ENCODE results near the gene REN. TPM values are rescaled to one million over a fixed set of nuclear protein-coding genes. Genes with fewer than 3 reads are reported as not detected.

REN gene
- total RNA-seq, 2 donors from 2014 or later = 0.83 TPM; not detected in 1

DNA sequence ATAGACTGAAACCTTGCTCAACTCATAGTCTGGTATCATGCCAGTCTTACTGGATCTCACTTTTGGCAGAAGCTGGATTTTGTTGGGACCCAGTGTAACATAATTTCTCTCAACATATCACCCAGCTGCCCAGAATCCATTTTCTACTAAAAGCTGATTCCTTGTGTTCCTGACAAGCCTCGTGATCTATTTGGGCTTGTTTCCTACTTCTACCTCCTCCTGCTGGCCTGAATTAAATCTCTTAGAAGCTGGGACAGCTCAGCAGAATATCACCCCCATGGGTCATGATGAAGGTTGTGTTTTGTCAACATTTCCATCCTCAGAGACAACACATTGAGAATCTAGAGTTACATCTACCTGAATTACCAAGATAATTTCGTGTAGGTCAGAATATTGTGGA is 40.0 kb upstream of the REN start:
- TF ChIP-seq, protein P1, sequence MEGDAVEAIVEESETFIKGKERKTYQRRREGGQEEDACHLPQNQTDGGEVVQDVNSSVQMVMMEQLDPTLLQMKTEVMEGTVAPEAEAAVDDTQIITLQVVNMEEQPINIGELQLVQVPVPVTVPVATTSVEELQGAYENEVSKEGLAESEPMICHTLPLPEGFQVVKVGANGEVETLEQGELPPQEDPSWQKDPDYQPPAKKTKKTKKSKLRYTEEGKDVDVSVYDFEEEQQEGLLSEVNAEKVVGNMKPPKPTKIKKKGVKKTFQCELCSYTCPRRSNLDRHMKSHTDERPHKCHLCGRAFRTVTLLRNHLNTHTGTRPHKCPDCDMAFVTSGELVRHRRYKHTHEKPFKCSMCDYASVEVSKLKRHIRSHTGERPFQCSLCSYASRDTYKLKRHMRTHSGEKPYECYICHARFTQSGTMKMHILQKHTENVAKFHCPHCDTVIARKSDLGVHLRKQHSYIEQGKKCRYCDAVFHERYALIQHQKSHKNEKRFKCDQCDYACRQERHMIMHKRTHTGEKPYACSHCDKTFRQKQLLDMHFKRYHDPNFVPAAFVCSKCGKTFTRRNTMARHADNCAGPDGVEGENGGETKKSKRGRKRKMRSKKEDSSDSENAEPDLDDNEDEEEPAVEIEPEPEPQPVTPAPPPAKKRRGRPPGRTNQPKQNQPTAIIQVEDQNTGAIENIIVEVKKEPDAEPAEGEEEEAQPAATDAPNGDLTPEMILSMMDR (IDR thresholded peaks at IDR 0.05) = no peak
- no peaks in the 10 kb centered on the region for H3K27me3 ChIP-seq
- no peak overlapping the region for H3K4me3 ChIP-seq
- H3K9me3 ChIP-seq = no peaks in the 10 kb centered on the region
- H3K4me1 ChIP-seq = no peaks in the 10 kb centered on the region
- H3K36me3 ChIP-seq = no peaks in the 10 kb centered on the region
- DNase-seq (ENCODE audit: low spot score) = no peak
- H3K27ac ChIP-seq = no peak overlapping the region

DNA sequence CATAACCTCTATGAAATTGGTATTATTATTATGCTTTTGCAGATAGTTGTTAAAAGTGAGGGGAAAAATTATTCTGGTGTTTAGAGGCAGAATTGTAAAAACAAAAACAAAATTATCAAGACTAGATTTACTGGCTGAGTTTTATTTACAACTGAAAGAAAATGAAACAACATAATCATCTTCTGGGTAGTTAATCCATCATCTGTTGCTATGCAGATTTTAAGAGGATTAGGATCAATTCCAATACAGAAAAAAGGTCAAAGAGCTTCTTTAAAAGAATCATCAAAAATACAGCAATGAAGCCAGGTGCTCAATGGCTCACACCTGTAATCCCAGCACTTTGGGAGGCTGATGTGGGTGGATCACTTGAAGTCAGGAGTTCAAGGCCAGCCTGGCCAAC is 39.3 kb upstream of the REN start:
- H3K4me3 ChIP-seq = no peak overlapping the region
- H3K27ac ChIP-seq = no peak overlapping the region
- no peaks in the 10 kb centered on the region for H3K36me3 ChIP-seq
- no peaks in the 10 kb centered on the region for H3K4me1 ChIP-seq
- no peaks in the 10 kb centered on the region for H3K27me3 ChIP-seq
- H3K9me3 ChIP-seq = no peaks in the 10 kb centered on the region
- no peak for DNase-seq (ENCODE audit: low spot score)
- TF ChIP-seq, protein P1 (IDR thresholded peaks at IDR 0.05) = no peak

DNA sequence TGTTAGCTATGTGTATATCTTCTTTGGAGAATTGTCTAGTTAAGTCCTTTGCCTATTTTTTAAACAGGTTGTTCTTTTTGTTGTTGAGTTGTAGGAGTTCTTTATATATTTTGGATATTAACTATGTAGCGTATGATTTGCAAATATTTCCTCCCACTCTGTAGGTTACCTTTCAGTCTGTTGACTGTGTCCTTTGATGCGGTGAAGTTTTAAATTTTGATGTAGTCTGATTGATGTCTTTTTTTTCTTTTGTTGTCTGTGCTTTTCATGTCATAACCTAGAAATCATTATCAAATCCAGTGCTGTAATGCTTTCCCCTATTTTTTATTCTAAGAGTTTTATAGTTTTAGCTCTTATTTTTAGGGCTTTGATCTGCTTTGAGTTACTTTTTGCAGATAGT is 38.8 kb upstream of the REN start:
- H3K27me3 ChIP-seq = no peaks in the 10 kb centered on the region
- DNase-seq (ENCODE audit: low spot score) = no peak
- no peaks in the 10 kb centered on the region for H3K4me1 ChIP-seq
- TF ChIP-seq, protein P1 (IDR thresholded peaks at IDR 0.05) = no peak
- no peaks in the 10 kb centered on the region for H3K36me3 ChIP-seq
- H3K27ac ChIP-seq = no peak overlapping the region
- no peaks in the 10 kb centered on the region for H3K9me3 ChIP-seq
- H3K4me3 ChIP-seq = no peak overlapping the region

DNA sequence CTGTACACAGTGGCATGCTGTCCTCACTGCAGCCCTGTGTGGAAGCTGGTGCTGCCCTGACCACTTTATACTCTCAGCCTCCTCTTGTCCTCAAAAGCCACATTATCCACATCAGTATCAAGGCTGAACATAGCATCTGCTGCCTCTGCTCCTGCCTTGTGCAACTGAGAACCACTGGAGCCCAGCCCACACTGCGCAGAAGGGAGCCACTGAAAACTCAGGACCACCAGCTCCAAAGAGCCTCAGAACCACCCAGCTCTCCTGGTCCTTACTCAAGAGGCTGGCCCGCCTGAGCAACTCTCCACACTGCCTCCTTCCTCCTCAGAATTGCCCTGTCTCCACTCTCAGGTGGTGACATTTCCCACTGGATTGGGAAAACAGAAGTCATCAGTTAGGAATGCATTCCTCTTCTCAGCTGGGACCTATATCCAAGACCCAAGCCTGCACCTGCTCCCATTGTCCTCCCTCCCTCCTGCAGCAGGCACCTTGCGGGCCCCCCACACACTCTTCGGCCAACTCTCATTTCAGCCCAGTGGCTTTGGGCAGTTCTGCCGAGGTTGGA is 37.1 kb upstream of the REN start:
- Histone ChIP-seq H3K9me3 (no peaks in the 10 kb centered on the region), H3K27ac (no peak overlapping the region), H3K4me1 (peaks cover 0 to 15% of the 10 kb centered on the region in 2 donors), H3K27me3 (no peaks in the 10 kb centered on the region), H3K36me3 (no peaks in the 10 kb centered on the region), H3K4me3 (no peak overlapping the region)
- DNase-seq (ENCODE audit: low spot score) = no peak
- TF ChIP-seq, protein P1 (IDR thresholded peaks at IDR 0.05) = no peak

DNA sequence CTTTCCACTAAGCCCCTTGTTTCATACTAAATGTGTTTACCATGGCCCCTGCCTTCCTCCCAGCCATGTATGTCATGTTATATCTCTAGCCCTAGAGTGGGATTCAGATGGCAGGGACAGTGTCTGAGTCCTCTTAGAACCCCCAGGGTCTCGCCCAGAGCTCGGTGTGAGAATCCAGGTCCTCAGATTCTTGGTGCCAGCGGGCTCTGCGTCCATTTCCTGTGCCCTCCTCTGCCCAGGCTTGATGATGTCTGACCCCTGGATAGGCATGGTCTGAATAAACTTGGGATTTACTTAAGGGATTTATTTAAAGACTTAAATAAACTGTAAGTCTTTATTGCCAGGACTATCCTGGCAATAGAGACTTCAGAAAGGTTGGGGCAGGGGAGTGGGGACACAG is 36.3 kb upstream of the REN start:
- DNase-seq (ENCODE audit: low spot score) = no peak
- TF ChIP-seq, protein P1 (IDR thresholded peaks at IDR 0.05) = no peak
- Histone ChIP-seq H3K36me3 (no peaks in the 10 kb centered on the region), H3K4me3 (no peak overlapping the region), H3K9me3 (no peaks in the 10 kb centered on the region), H3K27ac (no peak overlapping the region), H3K27me3 (no peaks in the 10 kb centered on the region), H3K4me1 (peaks cover 0 to 18% of the 10 kb centered on the region in 2 donors)
